Prostate gland (tissue), 2 donors: ENCODE measurements around the gene ATP6V1F. TPM values are rescaled to one million over a fixed set of nuclear protein-coding genes. Genes with fewer than 3 reads are reported as not detected.

ENCODE experiments used
- DNase-seq: peaks from one replicate; pipeline ENCODE4 v3.0.0-alpha.2; 2019; ENCODE audit warnings: low spot score
- H3K27ac ChIP-seq, 2 donors: fragments of 200-600 bp; sonication (generic); 2 replicates each; pipeline ENCODE4 v1.5.1; 2017 to 2019
- H3K27me3 ChIP-seq: fragments of 200-600 bp; sonication (generic); replicated peaks from 2 replicates; pipeline ENCODE4 v1.5.1; 2019; ENCODE audit not compliant: insufficient read depth
- H3K36me3 ChIP-seq, 2 donors: fragments of 200-600 bp; sonication (generic); 1 replicate in 1 of 2; 2 replicates in 1 of 2; pipeline versions ENCODE4 v1.5.1 to v1.8.1; 2017 to 2019
- H3K4me1 ChIP-seq: fragments of 200-600 bp; sonication (generic); replicated peaks from 2 replicates; pipeline ENCODE4 v1.5.1; 2019
- H3K4me3 ChIP-seq, 2 donors: fragments of 200-600 bp; sonication (generic); 2 replicates each; pipeline ENCODE4 v1.5.1; 2017 to 2019
- H3K9me3 ChIP-seq: fragments of 200-600 bp; sonication (generic); 2 replicates; pipeline ENCODE4 v1.5.1; 2017
- CTCF ChIP-seq, 4 experiments: fragments of 200-600 bp in 2 of 4; fragments of 450-650 bp in 2 of 4; sonication (generic) in 2 of 4; IDR thresholded peaks; 1 replicate in 3 of 4; 2 replicates in 1 of 4; pipeline ENCODE4 v1.5.1; 2016 to 2019; ENCODE audit warnings: antibody characterized with exemption in 4 of 4, mild to moderate bottlenecking in 2 of 4, moderate library complexity in 2 of 4
- POLR2A ChIP-seq: fragments of 450-650 bp; IDR thresholded peaks from one replicate; pipeline ENCODE4 v1.6.1; 2016; ENCODE audit warnings: antibody characterized with exemption, mild to moderate bottlenecking
- POLR2AphosphoS5 ChIP-seq: sonication (generic); formaldehyde crosslinking; IDR thresholded peaks from one replicate; pipeline ENCODE4 v1.6.1; 2017; ENCODE audit warnings: antibody characterized with exemption
- WGBS: methylation state at CpG from one replicate; pipeline ENCODE4 v1.1.5; 2018; 5-methylcytosine and 5-hydroxymethylcytosine counted together
- intact Hi-C: fragments of 100-400 bp; cut with DNase I; formaldehyde crosslinking; loops from one replicate; pipeline ENCODE4 v1.14.2; 2022
- total RNA-seq, 2 donors: library from RNA; depleted of rRNA; stranded (reverse); fragments of >200 nt; gene quantifications; one replicate each; pipeline ENCODE4 v1.1.0, GENCODE V29; 2016

ATP6V1F gene
- total RNA-seq, 2 donors from 2014 or later, result 116 to 118 TPM

- no peaks in the 10 kb centered on the region for H3K27me3 ChIP-seq
- no peak overlapping the region for H3K27ac ChIP-seq
- H3K4me3 ChIP-seq, result no peak overlapping the region
- H3K9me3 ChIP-seq, result no peaks in the 10 kb centered on the region
- intact Hi-C loops, result no loop called here
- DNase-seq, result no peak
- H3K36me3 ChIP-seq, result no peaks in the 10 kb centered on the region
- WGBS, result 88% methylated on average over 17 of the region's 17 CpGs
- TF ChIP-seq POLR2AphosphoS5, result no peak
- H3K4me1 ChIP-seq, result no peaks in the 10 kb centered on the region
Observed at GRCh38 chr7:128841171-128841690, 21.4 kb upstream of the ATP6V1F start.

GRCh38 chr7:128841921-128842673 is 20.6 kb upstream of the ATP6V1F start:
- no peak overlapping the region for H3K27ac ChIP-seq
- no peak overlapping the region for H3K4me3 ChIP-seq
- no peaks in the 10 kb centered on the region for H3K36me3 ChIP-seq
- H3K4me1 ChIP-seq, result no peaks in the 10 kb centered on the region
- TF ChIP-seq POLR2AphosphoS5, result no peak
- TF ChIP-seq CTCF (IDR thresholded peaks at IDR 0.05), result peak in 3 of 4 experiments; percentile 33 to 55 (median 35)
- intact Hi-C loops, result no loop called here
- no peaks in the 10 kb centered on the region for H3K9me3 ChIP-seq
- DNase-seq, result no peak
- H3K27me3 ChIP-seq, result no peaks in the 10 kb centered on the region
- WGBS, result 57% methylated on average over 32 of the region's 35 CpGs

GRCh38 chr7:128842674-128843641 is 19.7 kb upstream of the ATP6V1F start:
- H3K27me3 ChIP-seq, result no peaks in the 10 kb centered on the region
- intact Hi-C loops, result no loop called here
- no peak overlapping the region for H3K27ac ChIP-seq
- no peak overlapping the region for H3K4me3 ChIP-seq
- H3K4me1 ChIP-seq, result no peaks in the 10 kb centered on the region
- no peak for TF ChIP-seq CTCF (IDR thresholded peaks at IDR 0.05)
- no peak for TF ChIP-seq POLR2A
- no peak for TF ChIP-seq POLR2AphosphoS5
- H3K36me3 ChIP-seq, result no peaks in the 10 kb centered on the region
- 94% methylated on average over 36 of the region's 38 CpGs for WGBS
- DNase-seq, result no peak
- no peaks in the 10 kb centered on the region for H3K9me3 ChIP-seq

- Histone ChIP-seq H3K4me3 (no peak overlapping the region), H3K36me3 (no peaks in the 10 kb centered on the region), H3K9me3 (no peaks in the 10 kb centered on the region), H3K4me1 (no peaks in the 10 kb centered on the region), H3K27me3 (no peaks in the 10 kb centered on the region), H3K27ac (no peak overlapping the region)
- TF ChIP-seq POLR2AphosphoS5, result no peak
- no peak for TF ChIP-seq POLR2A
- no peak for TF ChIP-seq CTCF (IDR thresholded peaks at IDR 0.05)
- intact Hi-C loops, result no loop called here
- WGBS, result 91% methylated on average over 17 of the region's 17 CpGs
- DNase-seq, result no peak
Observed at GRCh38 chr7:128843938-128844621, 18.6 kb upstream of the ATP6V1F start.
